Epidermal melanocyte (primary cell): Measurements from ENCODE around the gene MEF2A.
"Not testable (repeated sequence)": the region's sequence is repeated elsewhere in the genome, so short reads cannot be mapped to it uniquely, and the experiment has no call there.

Experiments
- DNase-seq: peaks from one replicate; pipeline ENCODE4 v3.0.0; 2011; ENCODE audit warnings: low spot score; ENCODE audit not compliant: insufficient read length

Gene MEF2A

GRCh38 chr15:99728916-99729315 lies 163.1 kb downstream of the MEF2A start:
- DNase-seq, result no peak

GRCh38 chr15:99729327-99729726 lies 163.5 kb downstream of the MEF2A start:
- DNase-seq, result no peak

GRCh38 chr15:99729920-99730319 lies 164.1 kb downstream of the MEF2A start:
- peak; percentile 34 for DNase-seq

GRCh38 chr15:99731336-99732123 lies 165.7 kb downstream of the MEF2A start:
- DNase-seq, result no peak

GRCh38 chr15:99732124-99732750 lies 166.5 kb downstream of the MEF2A start:
- no peak for DNase-seq

- DNase-seq, result no peak
These were observed 167.0 kb downstream of the MEF2A start for GRCh38 chr15:99732751-99733267.

- DNase-seq, result peak; percentile 95
These were observed 167.7 kb downstream of the MEF2A start, which contains the start of gene LYSMD4 for GRCh38 chr15:99733268-99734039. TSS of gene LYSMD4 (minus strand) at chr15:99733437. CDS start at chr15:99731999, 1,438 bp downstream.

GRCh38 chr15:99734040-99734291 lies 168.2 kb downstream of the MEF2A start:
- not testable (repeated sequence) for DNase-seq

- no peak for DNase-seq
These were observed 168.8 kb downstream of the MEF2A start for GRCh38 chr15:99734575-99734974.

- no peak for DNase-seq
These were observed 170.1 kb downstream of the MEF2A start for GRCh38 chr15:99735868-99736267.

GRCh38 chr15:99736702-99737101 lies 170.9 kb downstream of the MEF2A start:
- DNase-seq, result no peak

GRCh38 chr15:99738021-99738847 lies 172.4 kb downstream of the MEF2A start:
- DNase-seq, result no peak

- DNase-seq, result no peak
These were observed 176.1 kb downstream of the MEF2A start for GRCh38 chr15:99741835-99742234.

- DNase-seq, result no peak
These were observed 178.4 kb downstream of the MEF2A start for GRCh38 chr15:99744142-99744541.

GRCh38 chr15:99745370-99746086 lies 179.7 kb downstream of the MEF2A start:
- no peak for DNase-seq

GRCh38 chr15:99749386-99749785 lies 183.6 kb downstream of the MEF2A start:
- no peak for DNase-seq

- DNase-seq, result not testable (repeated sequence)
These were observed 184.5 kb downstream of the MEF2A start for GRCh38 chr15:99750326-99750725.

GRCh38 chr15:99752556-99752955 lies 186.8 kb downstream of the MEF2A start:
- no peak for DNase-seq

GRCh38 chr15:99753066-99753465 lies 187.3 kb downstream of the MEF2A start:
- DNase-seq, result no peak

- peak; percentile 72 for DNase-seq
These were observed 190.1 kb downstream of the MEF2A start for GRCh38 chr15:99755692-99756409.
